ENCODE data around the gene GARNL3. TPM values are rescaled to one million over a fixed set of nuclear protein-coding genes. Genes with fewer than 3 reads are reported as not detected.

The GARNL3 gene
- total RNA-seq, 1 experiment from 2014 or later, result 11.5 TPM

DNA sequence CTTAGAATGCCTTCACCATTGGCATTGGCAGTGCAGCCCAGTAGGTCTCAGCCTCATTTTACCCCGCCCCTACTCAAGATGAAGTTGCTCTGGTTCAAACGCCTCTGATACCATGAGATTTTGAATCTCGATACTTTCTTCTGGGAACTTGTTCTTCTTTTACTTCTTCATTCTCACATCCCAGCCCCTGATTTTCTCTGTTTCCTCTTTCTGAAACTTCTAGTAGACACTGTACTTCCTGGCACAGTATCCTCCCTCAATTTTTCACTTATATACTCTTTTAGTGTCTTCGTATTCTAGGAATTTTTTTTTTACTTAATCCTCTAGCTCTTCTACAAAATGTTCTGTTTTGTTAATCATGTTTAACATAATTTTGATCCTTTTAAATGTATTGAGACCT is 146.5 kb downstream of the GARNL3 start:
- Histone ChIP-seq H3K36me3 (ENCODE audit: control insufficient read depth, insufficient read depth, low read length) (no peaks in the 10 kb centered on the region), H3K4me1 (ENCODE audit: control insufficient read depth, insufficient read depth, low read length) (peaks cover 10% of the 10 kb centered on the region), H3K4me3 (ENCODE audit: low read depth in 2 of 2, low read length in 2 of 2) (no peak overlapping the region), H3K27me3 (ENCODE audit: control insufficient read depth, insufficient read depth, low read length) (no peaks in the 10 kb centered on the region), H3K9me3 (ENCODE audit: control insufficient read depth, insufficient read depth, low read depth, low read length) (no peaks in the 10 kb centered on the region), H3K27ac (ENCODE audit: low read length) (no peak overlapping the region)
- CTCF ChIA-PET, result no interaction called here
- in situ Hi-C loops (cut with HindIII; ENCODE audit: low pct_unique_long_range_greater_than_20kb, low sequenced_read_pairs), result no loop called here
- TF ChIP-seq, protein P1, sequence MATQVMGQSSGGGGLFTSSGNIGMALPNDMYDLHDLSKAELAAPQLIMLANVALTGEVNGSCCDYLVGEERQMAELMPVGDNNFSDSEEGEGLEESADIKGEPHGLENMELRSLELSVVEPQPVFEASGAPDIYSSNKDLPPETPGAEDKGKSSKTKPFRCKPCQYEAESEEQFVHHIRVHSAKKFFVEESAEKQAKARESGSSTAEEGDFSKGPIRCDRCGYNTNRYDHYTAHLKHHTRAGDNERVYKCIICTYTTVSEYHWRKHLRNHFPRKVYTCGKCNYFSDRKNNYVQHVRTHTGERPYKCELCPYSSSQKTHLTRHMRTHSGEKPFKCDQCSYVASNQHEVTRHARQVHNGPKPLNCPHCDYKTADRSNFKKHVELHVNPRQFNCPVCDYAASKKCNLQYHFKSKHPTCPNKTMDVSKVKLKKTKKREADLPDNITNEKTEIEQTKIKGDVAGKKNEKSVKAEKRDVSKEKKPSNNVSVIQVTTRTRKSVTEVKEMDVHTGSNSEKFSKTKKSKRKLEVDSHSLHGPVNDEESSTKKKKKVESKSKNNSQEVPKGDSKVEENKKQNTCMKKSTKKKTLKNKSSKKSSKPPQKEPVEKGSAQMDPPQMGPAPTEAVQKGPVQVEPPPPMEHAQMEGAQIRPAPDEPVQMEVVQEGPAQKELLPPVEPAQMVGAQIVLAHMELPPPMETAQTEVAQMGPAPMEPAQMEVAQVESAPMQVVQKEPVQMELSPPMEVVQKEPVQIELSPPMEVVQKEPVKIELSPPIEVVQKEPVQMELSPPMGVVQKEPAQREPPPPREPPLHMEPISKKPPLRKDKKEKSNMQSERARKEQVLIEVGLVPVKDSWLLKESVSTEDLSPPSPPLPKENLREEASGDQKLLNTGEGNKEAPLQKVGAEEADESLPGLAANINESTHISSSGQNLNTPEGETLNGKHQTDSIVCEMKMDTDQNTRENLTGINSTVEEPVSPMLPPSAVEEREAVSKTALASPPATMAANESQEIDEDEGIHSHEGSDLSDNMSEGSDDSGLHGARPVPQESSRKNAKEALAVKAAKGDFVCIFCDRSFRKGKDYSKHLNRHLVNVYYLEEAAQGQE (IDR thresholded peaks at IDR 0.05; ENCODE audit: insufficient read depth in 1 of 2, low read depth in 2 of 2, low read length in 1 of 2), result no peak
- TF ChIP-seq SIN3A (IDR thresholded peaks at IDR 0.05; ENCODE audit: borderline replicate concordance, insufficient read depth, low read depth, low read length) (no peak), TCF7L2 (IDR thresholded peaks at IDR 0.05; ENCODE audit: low read depth, low read length) (no peak), POLR2AphosphoS5 (IDR thresholded peaks at IDR 0.05; ENCODE audit: low read depth, low read length) (no peak)
- TF ChIP-seq, protein P2, sequence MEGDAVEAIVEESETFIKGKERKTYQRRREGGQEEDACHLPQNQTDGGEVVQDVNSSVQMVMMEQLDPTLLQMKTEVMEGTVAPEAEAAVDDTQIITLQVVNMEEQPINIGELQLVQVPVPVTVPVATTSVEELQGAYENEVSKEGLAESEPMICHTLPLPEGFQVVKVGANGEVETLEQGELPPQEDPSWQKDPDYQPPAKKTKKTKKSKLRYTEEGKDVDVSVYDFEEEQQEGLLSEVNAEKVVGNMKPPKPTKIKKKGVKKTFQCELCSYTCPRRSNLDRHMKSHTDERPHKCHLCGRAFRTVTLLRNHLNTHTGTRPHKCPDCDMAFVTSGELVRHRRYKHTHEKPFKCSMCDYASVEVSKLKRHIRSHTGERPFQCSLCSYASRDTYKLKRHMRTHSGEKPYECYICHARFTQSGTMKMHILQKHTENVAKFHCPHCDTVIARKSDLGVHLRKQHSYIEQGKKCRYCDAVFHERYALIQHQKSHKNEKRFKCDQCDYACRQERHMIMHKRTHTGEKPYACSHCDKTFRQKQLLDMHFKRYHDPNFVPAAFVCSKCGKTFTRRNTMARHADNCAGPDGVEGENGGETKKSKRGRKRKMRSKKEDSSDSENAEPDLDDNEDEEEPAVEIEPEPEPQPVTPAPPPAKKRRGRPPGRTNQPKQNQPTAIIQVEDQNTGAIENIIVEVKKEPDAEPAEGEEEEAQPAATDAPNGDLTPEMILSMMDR (IDR thresholded peaks at IDR 0.05), result no peak
- POLR2A ChIA-PET, result no interaction called here
- intact Hi-C loops (cut with micrococcal nuclease; ENCODE audit: unreplicated experiment), result no loop called here
- BruUV-seq (replicated peaks), result no TSS peak
- DNase-seq (ENCODE audit: low read depth, low spot score) (no peak), ATAC-seq (no peak)

DNA sequence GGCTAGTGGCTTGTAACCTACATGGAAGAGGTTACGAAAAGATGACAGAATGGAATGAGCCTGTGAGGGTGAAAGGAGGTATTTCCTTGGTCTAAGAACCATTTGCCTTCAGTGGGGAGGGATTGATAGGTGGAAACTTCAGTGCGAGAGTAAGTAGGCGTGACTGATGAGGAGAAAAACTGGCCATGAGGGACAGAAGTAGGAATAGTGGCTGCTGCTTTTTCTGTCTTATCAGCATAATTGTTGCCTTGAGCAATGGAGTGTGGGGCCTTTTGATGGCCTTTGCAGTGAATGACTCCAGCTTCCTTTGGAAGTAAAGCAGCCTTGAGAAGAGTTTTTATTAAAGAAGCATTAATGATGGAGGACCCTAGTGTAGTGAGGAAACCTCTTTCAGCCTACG is 150.6 kb downstream of the GARNL3 start:
- ChIA-PET CTCF (no interaction called here), POLR2A (no interaction called here)
- Histone ChIP-seq H3K4me3 (ENCODE audit: low read depth in 2 of 2, low read length in 2 of 2) (no peak overlapping the region), H3K36me3 (ENCODE audit: control insufficient read depth, insufficient read depth, low read length) (no peaks in the 10 kb centered on the region), H3K4me1 (ENCODE audit: control insufficient read depth, insufficient read depth, low read length) (peaks cover 9% of the 10 kb centered on the region), H3K27me3 (ENCODE audit: control insufficient read depth, insufficient read depth, low read length) (no peaks in the 10 kb centered on the region), H3K27ac (ENCODE audit: low read length) (no peak overlapping the region), H3K9me3 (ENCODE audit: control insufficient read depth, insufficient read depth, low read depth, low read length) (no peaks in the 10 kb centered on the region)
- TF ChIP-seq POLR2AphosphoS5 (IDR thresholded peaks at IDR 0.05; ENCODE audit: low read depth, low read length) (no peak), SIN3A (IDR thresholded peaks at IDR 0.05; ENCODE audit: borderline replicate concordance, insufficient read depth, low read depth, low read length) (no peak), TCF7L2 (IDR thresholded peaks at IDR 0.05; ENCODE audit: low read depth, low read length) (no peak)
- TF ChIP-seq, protein P1 (IDR thresholded peaks at IDR 0.05; ENCODE audit: insufficient read depth in 1 of 2, low read depth in 2 of 2, low read length in 1 of 2), result no peak
- TF ChIP-seq, protein P2 (IDR thresholded peaks at IDR 0.05), result no peak
- BruUV-seq (replicated peaks), result no TSS peak
- in situ Hi-C loops (cut with HindIII; ENCODE audit: low pct_unique_long_range_greater_than_20kb, low sequenced_read_pairs) (no loop called here), intact Hi-C loops (cut with micrococcal nuclease; ENCODE audit: unreplicated experiment) (no loop called here)
- DNase-seq (ENCODE audit: low read depth, low spot score), result no peak
- ATAC-seq, result no peak
